Type B pancreatic cell (in vitro differentiated cells): ENCODE measurements around the gene MRPS33. TPM values are rescaled to one million over a fixed set of nuclear protein-coding genes. Genes with fewer than 3 reads are reported as not detected.
A peak's percentile ranks its signal among the peaks of the same experiment; 100 is the strongest.

ENCODE experiments used
- DNase-seq: peaks from one replicate; pipeline ENCODE4 v3.0.0; 2021; ENCODE audit warnings: mixed read lengths; ENCODE audit not compliant: unreplicated experiment; ENCODE audit errors: extremely low spot score
- H3K27ac Mint-ChIP-seq: 2 replicates; pipeline ENCODE4 v1.8.0; 2021; ENCODE audit warnings: mild to moderate bottlenecking, mixed read lengths
- H3K27me3 Mint-ChIP-seq: 2 replicates; pipeline ENCODE4 v1.8.0; 2021; ENCODE audit warnings: mixed read lengths
- H3K36me3 Mint-ChIP-seq: 2 replicates; pipeline ENCODE4 v1.8.0; 2021; ENCODE audit warnings: mixed read lengths
- H3K4me1 Mint-ChIP-seq: one replicate; pipeline ENCODE4 v1.8.0; 2021; ENCODE audit warnings: mixed read lengths; ENCODE audit not compliant: unreplicated experiment
- H3K4me3 Mint-ChIP-seq: 2 replicates; pipeline ENCODE4 v1.8.0; 2021; ENCODE audit warnings: mild to moderate bottlenecking, mixed read lengths
- H3K9me3 Mint-ChIP-seq: 2 replicates; pipeline ENCODE4 v1.8.0; 2021; ENCODE audit warnings: mixed read lengths
- total RNA-seq: library from RNA; stranded (reverse); gene quantifications from 2 replicates; pipeline ENCODE4 v1.2.1, GENCODE V29; 2021; ENCODE audit warnings: low replicate concordance
- TF ChIP-seq, protein P1 (sequence below): fragments of 200-600 bp; sonication (generic); conservative IDR thresholded peaks from 2 replicates; pipeline ENCODE4 v1.5.0; 2021; ENCODE audit warnings: antibody characterized with exemption, mild to moderate bottlenecking

MRPS33 gene
- total RNA-seq, 1 donor from 2014 or later, result 58.1 TPM

DNA sequence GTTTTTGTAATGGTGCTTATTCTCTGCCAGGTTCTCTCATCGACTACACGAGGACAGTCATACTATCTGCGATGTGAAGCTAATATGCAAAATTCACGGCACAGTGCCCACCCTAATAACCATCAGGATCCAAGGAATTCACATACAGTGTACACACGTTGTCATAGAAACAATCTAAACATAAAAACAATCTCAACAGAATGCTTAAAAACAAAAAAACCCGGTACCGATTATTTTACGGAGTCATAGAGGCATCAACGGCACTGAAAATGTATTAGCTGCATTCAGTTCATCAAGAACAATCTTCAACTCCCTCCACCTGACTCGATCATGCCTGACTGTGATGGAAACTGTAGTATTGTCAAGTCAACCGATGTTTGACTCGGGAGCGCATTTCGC lies 628 bp downstream of the MRPS33 start:
- H3K4me1 Mint-ChIP-seq, result peaks cover 26% of the 10 kb centered on the region
- peaks cover 4% of the 10 kb centered on the region for H3K36me3 Mint-ChIP-seq
- peaks cover 23% of the 10 kb centered on the region for H3K27me3 Mint-ChIP-seq
- no peaks in the 10 kb centered on the region for H3K9me3 Mint-ChIP-seq
- DNase-seq, result no peak
- TF ChIP-seq, protein P1, sequence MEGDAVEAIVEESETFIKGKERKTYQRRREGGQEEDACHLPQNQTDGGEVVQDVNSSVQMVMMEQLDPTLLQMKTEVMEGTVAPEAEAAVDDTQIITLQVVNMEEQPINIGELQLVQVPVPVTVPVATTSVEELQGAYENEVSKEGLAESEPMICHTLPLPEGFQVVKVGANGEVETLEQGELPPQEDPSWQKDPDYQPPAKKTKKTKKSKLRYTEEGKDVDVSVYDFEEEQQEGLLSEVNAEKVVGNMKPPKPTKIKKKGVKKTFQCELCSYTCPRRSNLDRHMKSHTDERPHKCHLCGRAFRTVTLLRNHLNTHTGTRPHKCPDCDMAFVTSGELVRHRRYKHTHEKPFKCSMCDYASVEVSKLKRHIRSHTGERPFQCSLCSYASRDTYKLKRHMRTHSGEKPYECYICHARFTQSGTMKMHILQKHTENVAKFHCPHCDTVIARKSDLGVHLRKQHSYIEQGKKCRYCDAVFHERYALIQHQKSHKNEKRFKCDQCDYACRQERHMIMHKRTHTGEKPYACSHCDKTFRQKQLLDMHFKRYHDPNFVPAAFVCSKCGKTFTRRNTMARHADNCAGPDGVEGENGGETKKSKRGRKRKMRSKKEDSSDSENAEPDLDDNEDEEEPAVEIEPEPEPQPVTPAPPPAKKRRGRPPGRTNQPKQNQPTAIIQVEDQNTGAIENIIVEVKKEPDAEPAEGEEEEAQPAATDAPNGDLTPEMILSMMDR, result no peak
- H3K27ac Mint-ChIP-seq, result peak overlapping the region; percentile 99
- H3K4me3 Mint-ChIP-seq, result peak overlapping the region; percentile 100

DNA sequence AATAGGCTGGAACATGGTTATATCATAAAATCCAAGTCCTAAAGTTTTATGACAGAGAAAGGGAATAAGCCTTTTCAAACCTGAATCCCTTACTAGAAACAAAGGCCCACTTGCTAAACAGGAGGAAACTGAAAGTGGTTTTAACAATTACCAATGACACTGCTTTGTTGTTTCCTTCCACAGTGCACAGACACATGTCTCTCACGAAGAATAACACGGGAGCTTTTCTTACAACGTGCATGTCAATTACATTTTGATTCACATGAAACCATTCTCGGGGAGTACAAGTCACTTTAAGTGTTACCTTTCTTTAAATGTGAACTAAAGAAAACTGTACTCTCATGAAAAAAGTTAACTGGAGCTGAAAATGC lies 1.4 kb downstream of the MRPS33 start:
- TF ChIP-seq, protein P1, result no peak
- Mint-ChIP-seq H3K4me3 (peak overlapping the region; percentile 100), H3K27ac (peak overlapping the region; percentile 99), H3K27me3 (peaks cover 20% of the 10 kb centered on the region), H3K36me3 (peaks cover 5% of the 10 kb centered on the region), H3K9me3 (no peaks in the 10 kb centered on the region), H3K4me1 (peaks cover 26% of the 10 kb centered on the region)
- DNase-seq, result no peak

DNA sequence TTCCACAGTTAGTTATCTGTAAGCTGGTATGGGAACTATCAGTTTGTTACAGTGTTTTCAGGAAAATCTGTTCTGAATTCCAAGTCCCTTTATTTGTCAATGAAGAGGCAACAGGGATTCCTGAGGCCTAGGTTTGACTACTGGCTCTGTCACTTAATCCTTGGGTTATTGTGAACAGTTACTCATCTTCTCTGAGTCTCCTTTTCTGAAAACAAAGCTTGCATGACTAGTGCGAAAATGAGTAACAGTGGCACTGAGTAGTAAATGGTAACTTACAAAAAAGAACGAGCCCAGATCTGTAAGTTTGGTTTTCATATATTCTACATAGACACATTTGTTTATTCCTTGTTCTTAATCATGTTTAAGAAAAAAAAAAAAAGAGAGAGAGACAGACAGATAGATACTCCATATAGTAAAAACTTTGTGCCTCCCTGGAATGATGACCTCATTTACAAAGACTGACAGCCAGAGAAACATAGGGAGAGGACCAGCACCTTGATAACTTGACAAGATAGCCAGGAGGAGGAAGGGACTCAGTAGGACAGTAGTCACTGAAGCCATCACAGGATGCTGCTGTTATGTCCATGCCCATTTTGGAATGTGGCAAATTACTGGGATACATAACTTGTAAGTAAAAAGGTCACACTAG lies 1.9 kb downstream of the MRPS33 start:
- peak overlapping the region; percentile 100 for H3K4me3 Mint-ChIP-seq
- TF ChIP-seq, protein P1, result no peak
- no peaks in the 10 kb centered on the region for H3K9me3 Mint-ChIP-seq
- DNase-seq, result no peak
- H3K4me1 Mint-ChIP-seq, result peaks cover 26% of the 10 kb centered on the region
- peaks cover 18% of the 10 kb centered on the region for H3K27me3 Mint-ChIP-seq
- H3K27ac Mint-ChIP-seq, result peak overlapping the region; percentile 99
- H3K36me3 Mint-ChIP-seq, result peaks cover 5% of the 10 kb centered on the region

DNA sequence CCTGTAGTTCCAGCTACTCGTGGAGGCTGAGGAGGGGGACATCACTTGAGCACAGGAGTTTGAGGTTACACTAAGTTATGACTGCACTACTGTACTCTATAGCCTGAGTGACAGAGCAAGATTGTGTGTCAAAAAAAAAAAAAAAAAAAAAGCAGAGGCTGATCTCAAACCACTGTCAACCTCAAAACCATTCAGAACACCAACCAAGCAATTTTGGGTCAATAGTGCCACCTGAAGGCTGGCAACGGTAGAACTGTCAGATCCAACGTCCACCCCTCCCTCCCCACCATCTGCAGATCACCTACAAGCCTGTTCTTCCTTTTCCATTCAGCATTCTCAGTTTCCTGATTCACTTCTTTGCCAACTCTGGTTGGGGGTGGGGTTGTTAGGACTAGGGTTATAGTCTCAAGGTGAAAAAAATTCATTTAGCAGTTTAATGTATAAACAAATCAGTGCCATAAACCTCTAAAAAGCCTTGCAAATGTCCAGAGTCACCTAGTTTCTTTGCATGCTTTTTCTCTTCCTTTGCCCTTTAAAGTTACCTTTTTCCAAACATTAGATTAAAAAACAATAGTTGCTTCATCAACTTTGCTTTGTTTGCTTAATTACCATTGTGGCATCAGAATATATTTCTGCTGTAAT lies 2.6 kb downstream of the MRPS33 start:
- Mint-ChIP-seq H3K4me1 (peaks cover 26% of the 10 kb centered on the region), H3K36me3 (peaks cover 9% of the 10 kb centered on the region), H3K27ac (peak overlapping the region; percentile 63), H3K4me3 (peak overlapping the region; percentile 69), H3K27me3 (peaks cover 12% of the 10 kb centered on the region), H3K9me3 (no peaks in the 10 kb centered on the region)
- TF ChIP-seq, protein P1, result peak; percentile 74
- no peak for DNase-seq

DNA sequence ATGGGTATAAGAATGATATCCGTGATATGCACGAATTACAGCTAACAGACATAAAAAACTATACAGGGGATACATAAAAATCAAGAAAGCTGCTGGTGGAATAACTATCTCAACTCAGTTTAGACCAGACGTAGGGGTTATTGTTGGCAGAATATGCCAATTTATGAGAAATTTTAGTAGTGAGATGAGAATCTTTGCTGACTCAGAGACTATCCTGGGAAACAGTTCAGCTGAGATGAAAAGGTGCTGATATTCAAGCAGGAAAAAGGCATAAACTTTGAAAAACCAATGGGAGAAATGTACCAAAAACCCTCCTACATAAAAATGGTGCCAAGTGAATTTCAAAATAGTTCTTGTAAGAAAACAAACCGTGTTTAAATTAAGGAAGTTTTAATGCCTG lies 3.3 kb downstream of the MRPS33 start:
- Mint-ChIP-seq H3K27me3 (peaks cover 4% of the 10 kb centered on the region), H3K9me3 (no peaks in the 10 kb centered on the region), H3K4me3 (no peak overlapping the region), H3K4me1 (peaks cover 26% of the 10 kb centered on the region), H3K36me3 (peaks cover 13% of the 10 kb centered on the region), H3K27ac (no peak overlapping the region)
- DNase-seq, result no peak
- TF ChIP-seq, protein P1, result no peak
